Measurements from ENCODE around the gene LRP1B. TPM values are rescaled to one million over a fixed set of nuclear protein-coding genes. Genes with fewer than 3 reads are reported as not detected.

LRP1B gene
- polyA plus RNA-seq, 1 of the 3 experiments (the other 2 are of a cell fraction), result 0.28 TPM

- Histone ChIP-seq H3K36me3 (replicated peaks in 1 of 2; ENCODE audit: control insufficient read depth in 1 of 2, insufficient read depth in 2 of 2, low read length in 1 of 2) (no peaks in the 10 kb centered on the region), H3F3A (replicated peaks; ENCODE audit: insufficient read depth) (no peaks in the 10 kb centered on the region), H3K9me2 (no peaks in the 10 kb centered on the region), H3K4me1 (ENCODE audit: control insufficient read depth in 1 of 2, insufficient read depth in 2 of 2, low read depth in 1 of 2, low read length in 1 of 2) (no peaks in the 10 kb centered on the region; a peak in 2 of 4 replicates), H4K20me1 (ENCODE audit: insufficient read depth) (no peaks in the 10 kb centered on the region), H3K9ac (no peak overlapping the region), H3K27me3 (ENCODE audit: insufficient read depth) (no peaks in the 10 kb centered on the region), H3K4me3 (ENCODE audit: low read depth in 2 of 2, low read length in 1 of 2) (no peak overlapping the region), H3K27ac (ENCODE audit: low read depth in 2 of 2, low read length in 1 of 2) (no peak overlapping the region), H3K79me2 (ENCODE audit: insufficient read depth) (no peaks in the 10 kb centered on the region), H3K9me3 (no peaks in the 10 kb centered on the region), H2AFZ (ENCODE audit: low read depth) (no peak overlapping the region), H3K4me2 (no peak overlapping the region)
- CTCF ChIA-PET, result interaction anchor here (0.7 kb wide), 1 partner anchor 1283 kb away, joined by 3 read pairs; no protein-coding TSS in a partner anchor
- no peak for TF ChIP-seq TAF1 (IDR thresholded peaks at IDR 0.05; ENCODE audit: borderline replicate concordance, low read depth, low read length)
- no peak for TF ChIP-seq USF2 (IDR thresholded peaks at IDR 0.05; ENCODE audit: borderline replicate concordance, low read depth, low read length)
- no peak for TF ChIP-seq FOXM1 (IDR thresholded peaks at IDR 0.05; ENCODE audit: low read depth)
- no peak for TF ChIP-seq RXRA (IDR thresholded peaks at IDR 0.05; ENCODE audit: borderline replicate concordance, low read depth)
- TF ChIP-seq EP300 (IDR thresholded peaks at IDR 0.05; ENCODE audit: borderline replicate concordance in 1 of 2, low read depth in 1 of 2, low read length in 1 of 2), result no peak
- no peak for TF ChIP-seq CHD2 (IDR thresholded peaks at IDR 0.05; ENCODE audit: low read length, partially characterized antibody)
- TF ChIP-seq, protein P1, sequence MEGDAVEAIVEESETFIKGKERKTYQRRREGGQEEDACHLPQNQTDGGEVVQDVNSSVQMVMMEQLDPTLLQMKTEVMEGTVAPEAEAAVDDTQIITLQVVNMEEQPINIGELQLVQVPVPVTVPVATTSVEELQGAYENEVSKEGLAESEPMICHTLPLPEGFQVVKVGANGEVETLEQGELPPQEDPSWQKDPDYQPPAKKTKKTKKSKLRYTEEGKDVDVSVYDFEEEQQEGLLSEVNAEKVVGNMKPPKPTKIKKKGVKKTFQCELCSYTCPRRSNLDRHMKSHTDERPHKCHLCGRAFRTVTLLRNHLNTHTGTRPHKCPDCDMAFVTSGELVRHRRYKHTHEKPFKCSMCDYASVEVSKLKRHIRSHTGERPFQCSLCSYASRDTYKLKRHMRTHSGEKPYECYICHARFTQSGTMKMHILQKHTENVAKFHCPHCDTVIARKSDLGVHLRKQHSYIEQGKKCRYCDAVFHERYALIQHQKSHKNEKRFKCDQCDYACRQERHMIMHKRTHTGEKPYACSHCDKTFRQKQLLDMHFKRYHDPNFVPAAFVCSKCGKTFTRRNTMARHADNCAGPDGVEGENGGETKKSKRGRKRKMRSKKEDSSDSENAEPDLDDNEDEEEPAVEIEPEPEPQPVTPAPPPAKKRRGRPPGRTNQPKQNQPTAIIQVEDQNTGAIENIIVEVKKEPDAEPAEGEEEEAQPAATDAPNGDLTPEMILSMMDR (IDR thresholded peaks at IDR 0.05), result no peak
- no peak for TF ChIP-seq YY1 (IDR thresholded peaks at IDR 0.05; ENCODE audit: low read depth)
- TF ChIP-seq SMC3 (IDR thresholded peaks at IDR 0.05; ENCODE audit: low read depth, low read length), result no peak
- TF ChIP-seq TEAD4 (IDR thresholded peaks at IDR 0.05; ENCODE audit: borderline replicate concordance, insufficient read depth), result no peak
- DNase-seq, result no peak
- 57% methylated on average over 3 of the region's 3 CpGs for WGBS (ENCODE audit: low lambda C conversion rate)
- POLR2A ChIA-PET, result no interaction called here
These were observed 427.3 kb downstream of the LRP1B start for GRCh38 chr2:141703501-141703900.

GRCh38 chr2:141701618-141702017 lies 429.2 kb downstream of the LRP1B start:
- TF ChIP-seq JUND (IDR thresholded peaks at IDR 0.05) (no peak), SIN3A (IDR thresholded peaks at IDR 0.05; ENCODE audit: borderline replicate concordance, low read depth, low read length) (no peak), RAD21 (IDR thresholded peaks at IDR 0.05; ENCODE audit: low read length) (no peak), USF2 (IDR thresholded peaks at IDR 0.05; ENCODE audit: borderline replicate concordance, low read depth, low read length) (no peak), YY1 (IDR thresholded peaks at IDR 0.05; ENCODE audit: low read depth) (no peak), PBX3 (IDR thresholded peaks at IDR 0.05) (no peak), MXI1 (IDR thresholded peaks at IDR 0.05; ENCODE audit: low read depth, low read length) (no peak), RFX5 (IDR thresholded peaks at IDR 0.05; ENCODE audit: low read length) (no peak), MEF2A (IDR thresholded peaks at IDR 0.05; ENCODE audit: borderline replicate concordance, low read depth) (no peak), EZH2phosphoT487 (IDR thresholded peaks at IDR 0.05; ENCODE audit: borderline replicate concordance, low read depth) (no peak)
- no peaks in the 10 kb centered on the region for H3K27me3 ChIP-seq (ENCODE audit: insufficient read depth)
- H3K27ac ChIP-seq (ENCODE audit: low read depth in 2 of 2, low read length in 1 of 2), result no peak overlapping the region
- DNase-seq, result no peak
- H3K4me2 ChIP-seq, result no peak overlapping the region
- H3F3A ChIP-seq (replicated peaks; ENCODE audit: insufficient read depth), result no peaks in the 10 kb centered on the region
- no peak overlapping the region for H3K9ac ChIP-seq
- no peaks in the 10 kb centered on the region for H3K9me2 ChIP-seq
- no peaks in the 10 kb centered on the region; a peak in 2 of 4 replicates for H3K4me1 ChIP-seq (ENCODE audit: control insufficient read depth in 1 of 2, insufficient read depth in 2 of 2, low read depth in 1 of 2, low read length in 1 of 2)
- H3K4me3 ChIP-seq (ENCODE audit: low read depth in 2 of 2, low read length in 1 of 2), result no peak overlapping the region
- CTCF ChIA-PET, result no interaction called here
- WGBS (ENCODE audit: low lambda C conversion rate), result 48% methylated on average over 3 of the region's 3 CpGs
- H3K79me2 ChIP-seq (ENCODE audit: insufficient read depth), result no peaks in the 10 kb centered on the region
- H3K9me3 ChIP-seq, result no peaks in the 10 kb centered on the region
- H2AFZ ChIP-seq (ENCODE audit: low read depth), result no peak overlapping the region
- no peaks in the 10 kb centered on the region for H3K36me3 ChIP-seq (replicated peaks in 1 of 2; ENCODE audit: control insufficient read depth in 1 of 2, insufficient read depth in 2 of 2, low read length in 1 of 2)
- POLR2A ChIA-PET, result no interaction called here
- no peaks in the 10 kb centered on the region for H4K20me1 ChIP-seq (ENCODE audit: insufficient read depth)
